Loucy (cell line): ENCODE data around the gene ADORA1.

Experiments
- EZH2phosphoT487 ChIP-seq: fragments of 200-600 bp; IDR thresholded peaks from 2 replicates; pipeline ENCODE4 v1.6.1; 2018; ENCODE audit warnings: antibody characterized with exemption, mild to moderate bottlenecking, moderate library complexity, borderline replicate concordance
- TF ChIP-seq, protein P1 (sequence below): fragments of 200-600 bp; sonication (generic); conservative IDR thresholded peaks from 2 replicates; pipeline ENCODE4 v1.5.1; 2014; ENCODE audit warnings: mild to moderate bottlenecking, antibody characterized with exemption, low read length

GRCh38 chr1:203172184-203173010, 44.9 kb downstream of the ADORA1 start:
- TF ChIP-seq, protein P1, sequence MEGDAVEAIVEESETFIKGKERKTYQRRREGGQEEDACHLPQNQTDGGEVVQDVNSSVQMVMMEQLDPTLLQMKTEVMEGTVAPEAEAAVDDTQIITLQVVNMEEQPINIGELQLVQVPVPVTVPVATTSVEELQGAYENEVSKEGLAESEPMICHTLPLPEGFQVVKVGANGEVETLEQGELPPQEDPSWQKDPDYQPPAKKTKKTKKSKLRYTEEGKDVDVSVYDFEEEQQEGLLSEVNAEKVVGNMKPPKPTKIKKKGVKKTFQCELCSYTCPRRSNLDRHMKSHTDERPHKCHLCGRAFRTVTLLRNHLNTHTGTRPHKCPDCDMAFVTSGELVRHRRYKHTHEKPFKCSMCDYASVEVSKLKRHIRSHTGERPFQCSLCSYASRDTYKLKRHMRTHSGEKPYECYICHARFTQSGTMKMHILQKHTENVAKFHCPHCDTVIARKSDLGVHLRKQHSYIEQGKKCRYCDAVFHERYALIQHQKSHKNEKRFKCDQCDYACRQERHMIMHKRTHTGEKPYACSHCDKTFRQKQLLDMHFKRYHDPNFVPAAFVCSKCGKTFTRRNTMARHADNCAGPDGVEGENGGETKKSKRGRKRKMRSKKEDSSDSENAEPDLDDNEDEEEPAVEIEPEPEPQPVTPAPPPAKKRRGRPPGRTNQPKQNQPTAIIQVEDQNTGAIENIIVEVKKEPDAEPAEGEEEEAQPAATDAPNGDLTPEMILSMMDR: peak; percentile 80
- no peak for TF ChIP-seq EZH2phosphoT487
